HG02798 (cell line): Measurements from ENCODE around the gene ZFP91.
A peak's percentile ranks its signal among the peaks of the same experiment; 100 is the strongest.

Source experiments
- ATAC-seq: cut with Tn5 transposase; IDR thresholded peaks from one replicate; pipeline ENCODE4 v1.9.1; 2021; ENCODE audit warnings: mild to moderate bottlenecking; ENCODE audit not compliant: unreplicated experiment, poor library complexity

The ZFP91 gene

DNA sequence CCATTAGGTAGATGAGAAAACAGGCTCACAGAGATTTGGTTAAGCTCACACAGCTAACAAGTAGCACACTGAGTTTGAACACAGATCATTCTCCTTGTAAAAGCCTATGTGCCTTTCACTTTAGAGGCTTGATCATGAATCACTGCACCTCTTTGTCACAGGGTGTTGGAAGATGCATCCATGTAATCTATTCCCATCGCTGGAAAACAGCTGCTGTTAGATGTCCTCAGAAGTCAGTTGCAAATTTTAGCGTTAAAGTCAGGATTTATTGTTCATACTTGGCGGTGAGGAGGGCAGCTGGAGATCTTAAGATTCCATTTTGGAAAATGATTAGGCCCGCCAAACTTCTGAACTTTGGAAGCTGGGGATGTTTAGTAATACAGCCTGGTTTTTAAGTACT, 46.2 kb downstream of the ZFP91 start:
- ATAC-seq: no peak

DNA sequence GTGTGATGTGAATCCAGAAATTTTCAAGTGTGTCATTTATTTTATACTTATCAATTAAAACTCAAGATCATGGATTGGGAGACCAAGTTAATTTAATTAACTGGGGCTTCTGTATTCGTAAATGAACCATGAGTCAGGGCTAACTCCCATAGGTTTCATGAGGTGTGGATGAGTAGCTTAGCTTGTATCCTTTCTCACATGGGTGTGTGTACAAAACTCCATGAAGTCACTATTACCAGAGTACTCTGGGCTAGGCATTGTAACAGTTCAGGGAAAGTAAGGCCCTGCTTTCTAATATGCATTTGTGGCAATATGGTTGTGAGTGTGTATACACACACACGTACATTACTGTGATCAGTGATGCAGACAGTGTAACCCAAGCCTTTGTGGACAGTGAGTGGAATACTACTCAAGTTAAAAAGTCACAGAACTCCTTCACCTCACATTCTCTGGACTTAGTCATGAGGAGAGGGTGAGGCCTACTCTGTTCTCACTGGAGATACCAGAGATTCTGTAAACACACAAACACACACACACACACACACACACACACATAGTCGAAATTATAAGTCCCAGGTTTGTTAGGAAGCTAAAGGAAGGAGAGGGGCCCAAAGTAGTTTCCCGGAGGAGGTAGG, 47.1 kb downstream of the ZFP91 start:
- no peak for ATAC-seq

DNA sequence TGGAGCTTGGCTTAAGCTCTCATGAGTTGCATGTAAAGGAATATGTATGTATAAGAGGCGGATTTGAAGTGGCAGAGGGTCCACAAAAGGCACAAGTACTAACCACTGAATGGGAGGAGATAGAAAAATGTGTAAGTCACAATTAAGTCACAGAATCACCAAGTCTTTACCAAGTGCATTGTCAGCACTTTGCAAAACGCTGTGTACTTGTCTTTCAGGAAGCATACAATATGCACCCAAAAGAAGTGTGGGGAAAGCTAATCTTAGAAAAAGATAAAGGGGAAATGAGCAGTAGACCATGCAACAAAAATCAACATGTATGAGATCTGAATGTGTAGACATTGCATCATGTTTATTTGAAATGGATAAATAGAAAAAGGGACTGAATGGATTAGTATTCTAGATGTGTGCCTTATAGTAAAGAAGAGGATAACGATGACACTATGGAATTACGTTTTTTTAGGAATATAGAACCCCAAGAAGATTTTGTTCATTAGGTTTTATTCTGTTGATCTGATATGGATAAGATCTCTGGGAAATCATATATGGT, 48.1 kb downstream of the ZFP91 start:
- ATAC-seq: no peak

DNA sequence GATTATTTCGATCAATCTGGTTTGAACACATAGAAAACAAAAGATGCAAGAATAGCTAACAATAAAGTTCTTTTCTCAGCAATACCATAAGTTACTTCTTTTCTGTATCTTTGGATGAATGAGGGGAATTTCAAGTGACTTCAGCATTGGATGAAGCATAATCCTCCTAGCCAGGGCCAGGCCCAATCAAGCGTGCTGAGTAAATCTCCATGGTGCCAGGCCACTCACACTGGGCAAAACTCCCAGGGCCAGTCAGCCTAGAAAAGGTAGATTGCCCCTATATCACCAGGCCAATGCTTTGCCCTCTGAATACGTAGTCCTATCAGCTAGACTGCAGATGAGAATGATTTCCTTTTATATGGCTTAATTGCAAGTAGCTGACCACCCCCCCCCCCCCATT, 49.6 kb downstream of the ZFP91 start:
- ATAC-seq: no peak

DNA sequence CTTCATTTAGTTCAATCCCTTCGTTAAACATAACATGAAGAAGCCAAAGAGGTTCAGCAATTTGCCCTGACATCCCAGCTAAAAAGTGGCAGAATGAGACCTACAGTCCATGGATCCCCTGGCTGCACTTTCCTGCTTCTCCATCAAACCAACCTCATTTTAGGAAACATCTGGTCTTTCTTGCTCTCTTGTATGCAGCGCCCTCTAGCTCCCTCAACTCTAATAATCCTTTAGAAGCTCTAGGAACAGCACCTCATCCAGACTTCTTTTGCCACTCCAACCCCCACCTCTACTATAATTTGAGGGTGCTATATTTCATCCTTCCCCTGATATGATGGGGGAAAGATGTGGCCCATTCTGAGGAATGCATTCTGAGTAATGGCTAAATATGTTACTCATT, 51.0 kb downstream of the ZFP91 start:
- ATAC-seq: no peak

DNA sequence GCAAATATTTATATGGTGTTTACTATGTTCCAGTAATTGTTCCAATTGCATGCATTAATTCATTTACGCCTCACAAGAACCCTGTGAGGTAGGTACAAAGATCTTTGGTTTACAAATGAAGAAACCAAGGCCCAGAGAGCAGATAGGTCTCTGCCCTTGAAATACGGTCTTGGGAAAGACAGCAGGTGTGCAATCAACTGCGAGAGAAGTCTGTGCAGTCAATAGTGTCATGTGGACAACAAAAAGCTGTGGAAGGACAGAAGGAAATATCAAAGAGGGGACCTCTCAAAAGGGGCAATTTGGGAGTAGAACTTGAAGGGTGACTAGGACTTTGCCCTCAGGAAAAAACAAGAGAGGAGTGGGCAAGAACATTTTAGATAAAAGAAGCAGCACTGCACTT, 52.5 kb downstream of the ZFP91 start:
- ATAC-seq: no peak

DNA sequence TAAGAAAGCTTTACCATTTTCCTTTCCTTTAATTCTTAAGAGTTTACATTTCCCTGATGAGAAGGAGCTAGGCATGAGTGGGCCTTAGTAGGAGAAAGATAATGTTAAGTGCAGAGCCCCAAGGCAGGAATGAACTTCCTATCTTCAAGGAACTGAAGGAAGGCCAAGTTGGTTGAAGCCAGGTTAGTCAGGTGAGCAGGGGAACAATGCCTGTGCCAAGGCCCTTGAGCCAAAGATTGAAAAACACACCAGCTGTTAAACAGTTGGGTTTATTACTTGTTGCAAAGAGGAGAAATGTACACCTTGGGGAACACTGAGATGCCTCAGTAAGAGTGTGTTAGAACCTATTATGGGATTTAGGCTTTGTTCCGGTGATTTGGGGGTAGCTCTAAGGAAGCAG, 53.6 kb downstream of the ZFP91 start:
- ATAC-seq: no peak

DNA sequence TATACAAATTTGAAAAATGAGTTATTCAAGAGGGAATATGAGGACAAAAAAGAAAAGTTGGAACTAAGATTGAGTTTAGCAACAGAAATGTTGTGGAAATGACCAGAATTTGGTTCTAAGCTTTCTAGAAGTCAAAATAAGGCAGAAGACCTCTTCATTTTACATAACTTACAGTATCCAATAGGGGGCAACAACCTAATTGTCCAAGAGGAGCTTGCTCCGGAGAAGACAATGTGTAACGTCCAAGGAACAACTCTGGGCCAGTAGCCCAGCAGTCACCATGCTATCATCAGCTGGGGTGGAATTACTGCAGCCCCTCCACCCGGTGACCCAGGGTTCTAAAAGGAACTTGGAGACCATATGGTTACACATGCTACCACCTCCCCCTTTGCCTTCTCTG, 57.7 kb downstream of the ZFP91 start:
- ATAC-seq: no peak

DNA sequence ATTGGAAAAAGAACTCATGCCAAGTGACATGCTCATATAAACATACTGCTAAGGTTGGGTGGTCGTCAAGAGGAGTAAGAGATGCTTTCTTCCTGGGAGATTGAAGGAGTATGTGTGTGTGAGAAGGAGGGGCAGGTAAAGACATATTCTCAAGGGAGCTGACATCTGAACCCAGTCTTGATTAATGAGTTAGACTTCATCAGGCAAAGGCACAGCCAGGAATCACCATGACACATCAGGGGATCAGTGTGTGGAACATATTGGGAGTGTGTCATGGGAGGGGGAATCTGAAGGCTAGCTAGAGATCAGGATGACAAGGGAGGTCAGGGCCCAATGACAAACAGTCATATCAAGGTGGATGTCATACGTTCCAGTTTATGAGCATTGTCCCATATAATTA, 58.5 kb downstream of the ZFP91 start:
- no peak for ATAC-seq

DNA sequence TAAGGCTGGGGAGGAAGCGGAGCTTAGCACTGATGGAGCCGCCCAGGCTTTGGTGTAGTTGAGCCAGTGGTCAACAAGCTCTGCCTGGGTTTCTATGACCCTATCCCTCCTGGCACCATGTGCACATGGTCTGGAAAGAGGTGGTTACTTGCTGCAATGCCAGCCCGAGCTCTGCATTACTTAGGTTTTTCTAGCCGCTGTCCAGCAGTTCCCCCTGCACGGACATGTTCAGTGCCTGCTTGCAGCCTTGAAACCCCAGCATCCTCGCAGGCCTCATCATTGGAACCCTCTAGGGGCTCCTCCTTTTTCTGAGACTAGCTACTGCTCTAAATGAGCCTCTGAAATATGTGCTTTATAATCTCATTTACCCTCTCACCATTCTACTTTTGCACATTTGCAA, 60.2 kb downstream of the ZFP91 start:
- ATAC-seq: no peak

DNA sequence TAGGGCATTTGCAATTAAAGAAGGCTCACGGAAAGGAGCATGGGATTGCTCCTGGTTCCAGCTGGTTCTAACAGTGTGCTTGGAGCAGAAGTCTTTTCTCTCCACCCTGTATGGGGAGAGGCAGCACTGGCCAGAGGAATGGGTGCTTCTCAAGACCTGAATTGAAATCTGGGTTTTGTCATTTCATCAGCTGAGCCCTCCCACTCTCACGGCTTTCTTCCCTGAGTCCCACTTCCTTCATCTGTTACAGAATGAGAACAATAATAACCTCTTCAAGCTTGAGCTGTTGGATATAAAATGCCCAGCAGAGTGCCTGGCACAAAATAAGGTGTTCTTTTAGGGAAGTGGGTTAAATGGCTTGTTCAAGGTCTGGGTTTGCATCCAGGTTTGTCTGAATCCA, 60.8 kb downstream of the ZFP91 start:
- ATAC-seq: no peak

DNA sequence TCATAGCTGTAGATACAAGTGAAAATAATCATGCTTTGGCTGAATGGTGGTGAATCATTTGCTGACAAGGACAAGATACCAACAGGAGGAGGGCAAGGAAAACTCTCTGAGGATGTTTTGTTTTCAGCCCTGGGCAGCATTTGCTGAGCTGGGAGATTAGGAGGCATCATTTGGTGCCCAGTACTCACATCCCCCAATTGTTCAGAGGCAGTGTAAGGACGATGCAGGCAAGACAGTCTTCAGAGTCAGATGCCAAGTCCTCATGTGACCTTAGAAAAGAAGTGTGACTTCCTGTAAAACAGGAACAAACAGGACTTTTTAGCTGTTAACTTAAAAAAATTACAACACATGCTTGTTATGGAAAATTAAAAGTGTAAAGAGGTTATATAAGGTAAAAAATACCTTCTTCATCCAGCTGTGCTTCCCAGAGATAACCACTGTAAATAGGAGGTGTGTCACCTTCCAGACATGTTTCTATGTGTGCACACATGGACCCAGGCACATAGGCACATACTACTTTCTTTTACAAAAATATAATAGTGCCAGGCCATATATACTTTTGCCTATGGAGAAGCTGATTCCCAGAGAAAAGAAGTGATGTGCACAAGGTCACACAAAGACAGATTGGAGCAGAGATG, 61.6 kb downstream of the ZFP91 start:
- no peak for ATAC-seq

DNA sequence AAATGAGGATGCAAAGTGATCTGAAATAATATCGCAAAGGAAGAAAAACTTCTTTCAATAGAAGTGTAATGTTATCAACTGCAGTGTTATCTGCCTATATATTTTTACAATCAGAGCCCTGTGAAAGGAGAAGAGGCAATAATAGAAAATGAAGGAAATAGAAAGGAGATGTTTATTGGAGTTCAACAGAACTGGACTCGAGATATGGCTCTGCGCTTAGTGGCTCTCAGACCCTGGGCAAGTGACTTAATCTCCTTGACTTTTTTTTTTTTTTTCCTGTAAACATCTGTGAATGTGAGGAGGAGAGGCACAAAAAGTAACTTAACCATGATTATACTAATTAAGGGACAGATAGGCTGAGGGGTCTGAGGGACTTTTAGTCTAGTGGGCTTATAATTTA, 62.5 kb downstream of the ZFP91 start:
- no peak for ATAC-seq

DNA sequence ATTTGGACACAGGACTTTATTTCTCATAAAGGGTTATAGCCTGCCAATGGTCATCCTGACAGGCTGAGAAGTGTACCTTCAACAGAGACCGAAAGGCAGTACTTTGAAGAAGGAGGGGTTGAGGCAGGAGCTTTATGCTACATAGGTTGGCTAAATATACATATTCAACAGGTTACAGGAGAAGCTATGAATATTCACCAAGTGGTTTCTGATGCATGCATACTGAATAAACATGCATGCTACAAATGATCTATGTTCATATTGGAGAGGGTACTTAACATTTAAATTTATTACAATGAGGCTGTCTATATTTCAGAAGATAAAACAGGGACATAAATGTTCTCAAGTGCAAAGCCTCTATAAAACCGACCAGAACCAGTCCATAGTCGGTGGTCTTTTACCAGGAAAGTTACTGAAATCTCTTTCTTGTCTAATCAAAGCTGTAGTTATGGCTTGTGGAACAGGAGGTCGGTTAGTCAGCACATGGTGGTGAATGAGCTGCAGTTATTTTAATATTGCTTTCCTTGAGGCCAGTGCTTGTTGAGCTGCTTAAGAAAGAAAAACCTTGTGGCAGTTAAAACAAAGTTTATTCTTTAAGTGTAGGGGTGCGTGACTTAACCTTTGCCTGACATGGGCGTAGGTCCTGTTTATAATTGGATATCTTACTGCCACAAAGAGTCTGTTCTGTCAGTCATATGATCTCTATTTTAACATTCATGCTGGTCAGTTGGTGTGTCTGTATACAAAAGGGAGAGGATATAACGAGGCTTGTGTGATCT, 63.1 kb downstream of the ZFP91 start:
- no peak for ATAC-seq

DNA sequence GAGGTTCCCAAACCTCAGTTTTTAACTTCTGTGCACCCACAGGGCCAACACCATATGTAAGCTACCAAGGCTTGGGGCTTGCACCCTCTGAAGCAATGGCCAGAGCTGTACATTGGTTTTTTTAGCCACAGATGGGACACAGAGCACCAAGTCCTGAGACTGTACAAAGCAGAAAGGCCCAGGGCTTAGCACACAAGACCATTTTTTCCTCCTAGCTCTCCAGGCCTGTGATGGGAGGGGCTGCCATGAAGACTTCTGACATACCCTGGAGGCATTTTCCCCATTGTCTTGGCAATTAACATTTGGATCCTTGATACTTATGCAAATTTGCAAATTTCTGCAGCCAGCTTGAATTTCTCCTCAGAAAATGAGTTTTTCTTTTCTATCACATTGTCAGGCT, 67.0 kb downstream of the ZFP91 start:
- ATAC-seq: no peak

DNA sequence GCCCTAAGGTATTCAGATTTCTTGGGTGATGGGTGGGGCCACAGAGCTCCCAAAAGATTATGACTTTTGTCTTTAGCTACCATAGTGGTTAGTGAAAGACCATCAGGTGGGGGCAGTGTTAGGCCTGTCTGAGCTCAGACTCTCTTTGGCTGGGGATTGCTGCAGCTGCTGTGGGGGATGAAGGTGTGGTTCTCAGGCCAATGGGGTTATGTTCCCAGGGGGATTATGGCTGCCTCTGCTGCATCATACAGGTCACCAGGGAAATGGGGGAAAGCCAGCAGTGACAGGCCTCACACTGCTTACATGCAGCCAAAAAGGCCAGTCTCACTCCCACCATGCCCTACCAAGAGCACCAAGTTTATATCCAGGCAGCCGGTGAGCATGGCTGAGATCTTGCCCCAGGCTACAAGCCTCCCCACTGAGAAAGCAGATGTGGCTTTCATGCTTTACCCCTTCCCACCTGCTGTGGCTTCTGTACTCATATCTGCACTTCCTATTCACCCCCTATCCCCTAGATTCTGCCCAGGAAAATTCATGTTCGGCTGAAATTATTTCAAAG, 68.4 kb downstream of the ZFP91 start:
- peak; percentile 89 for ATAC-seq

DNA sequence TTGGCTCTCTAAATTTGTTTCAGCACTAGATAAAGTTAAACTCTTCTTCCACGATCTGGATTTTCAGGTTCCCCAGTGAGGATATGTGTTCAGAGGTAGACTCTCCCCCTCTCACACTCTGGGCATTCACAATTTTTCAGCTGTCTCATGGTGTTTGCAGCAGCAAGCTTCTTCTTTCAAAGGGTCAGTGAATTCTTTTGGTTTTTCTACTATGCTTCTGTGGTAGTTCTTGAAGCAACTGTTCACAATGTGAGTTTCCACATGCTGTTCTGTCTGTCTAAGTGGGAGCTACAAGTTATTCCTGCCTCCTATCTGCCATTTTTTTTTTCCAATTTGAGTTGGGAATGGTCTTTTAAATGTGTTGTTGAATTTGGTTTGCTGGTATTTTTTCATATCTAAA, 69.0 kb downstream of the ZFP91 start:
- peak; percentile 7 for ATAC-seq

DNA sequence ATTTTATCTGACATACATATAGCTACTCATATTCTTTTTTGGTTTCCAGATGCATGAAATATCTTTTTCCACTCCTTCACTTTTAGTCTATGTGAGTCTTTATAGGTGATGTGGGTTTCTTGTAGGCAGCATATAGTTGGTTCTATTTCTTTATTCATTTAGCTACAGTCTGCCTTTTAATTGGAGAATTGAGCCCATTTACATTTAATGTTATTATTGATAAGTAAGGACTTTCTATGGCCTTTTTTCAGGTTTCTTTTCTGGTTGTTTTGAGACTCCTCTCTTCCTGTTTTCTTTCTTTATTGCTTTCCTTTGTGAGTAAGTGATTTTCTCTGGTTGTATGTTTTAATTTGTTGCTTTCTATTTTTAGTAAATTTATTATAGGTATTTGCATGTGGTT, 70.8 kb downstream of the ZFP91 start:
- no peak for ATAC-seq

DNA sequence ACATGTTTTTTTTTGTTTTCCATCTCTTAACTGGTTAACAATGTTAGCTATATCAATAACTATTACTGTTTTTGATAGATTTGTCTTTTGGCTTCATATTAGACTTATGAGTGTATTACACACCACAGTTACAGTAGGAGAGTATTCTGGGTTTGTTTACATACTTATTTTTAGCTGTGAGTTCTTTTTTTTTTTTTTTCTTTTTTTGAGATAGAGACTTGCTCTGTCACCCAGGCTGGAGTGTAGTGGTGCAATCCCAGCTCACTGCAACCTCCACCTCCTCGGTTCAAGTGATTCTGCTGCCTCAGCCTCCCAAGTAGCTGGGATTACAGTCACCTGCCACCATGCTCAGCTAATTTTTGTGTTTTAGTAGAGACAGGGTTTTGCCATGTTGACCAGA, 71.6 kb downstream of the ZFP91 start:
- ATAC-seq: no peak

DNA sequence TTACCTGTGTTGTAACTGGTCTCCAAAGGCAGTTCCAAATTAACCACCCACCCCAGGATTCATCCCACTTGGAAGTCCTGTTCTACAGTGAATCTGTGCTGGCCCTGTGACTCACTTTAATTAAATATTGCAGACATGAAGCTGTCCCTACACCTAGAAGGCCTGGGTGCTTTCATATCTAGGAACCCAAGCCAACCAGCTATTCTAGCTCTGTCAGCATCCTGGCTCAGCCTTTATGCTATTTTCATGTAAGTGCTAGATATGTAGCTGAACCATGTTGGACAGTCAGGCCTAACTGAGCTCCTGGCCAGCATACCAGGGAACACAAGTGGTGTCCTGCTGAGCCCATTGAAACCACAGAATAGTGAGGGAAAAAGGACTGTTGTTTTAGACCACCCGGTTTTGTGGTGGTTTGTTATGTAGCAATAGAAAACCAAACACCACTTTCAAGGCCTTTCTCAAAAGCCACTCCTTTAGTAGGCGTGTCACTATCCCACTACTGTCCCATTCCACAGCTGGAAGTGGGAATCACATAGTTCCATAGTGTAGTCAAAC, 73.9 kb downstream of the ZFP91 start:
- no peak for ATAC-seq
